GM12892 (cell line): ENCODE measurements around the gene DLG2.

ENCODE experiments used
- POLR2A ChIP-seq: IDR thresholded peaks from 2 replicates; pipeline ENCODE4 v1.6.1; 2011; ENCODE audit warnings: low read depth, low read length, control low read depth
- POLR2AphosphoS5 ChIP-seq: IDR thresholded peaks from 2 replicates; pipeline ENCODE4 v1.6.1; 2011; ENCODE audit warnings: low read depth, low read length, control low read depth

DNA sequence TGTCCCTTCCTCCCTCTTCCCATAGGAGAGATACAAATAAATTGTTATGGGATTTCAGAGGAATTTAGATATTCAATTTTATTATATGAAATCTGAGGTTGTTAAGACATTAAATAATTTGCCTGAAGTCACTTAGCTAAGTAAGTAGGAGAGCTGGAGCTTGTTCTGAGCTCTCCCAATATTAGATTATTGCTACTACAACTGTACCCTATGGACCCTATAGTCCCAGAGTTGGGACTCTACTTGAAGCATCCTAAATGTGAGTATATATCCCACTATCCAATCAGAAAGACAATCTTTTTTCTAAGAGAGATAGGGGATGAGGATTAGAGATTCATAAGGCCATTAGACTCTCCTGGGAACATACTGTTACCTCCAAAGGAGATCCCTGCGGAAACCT, 1130.0 kb downstream of the DLG2 start:
- no peak for TF ChIP-seq POLR2A
- TF ChIP-seq POLR2AphosphoS5, result no peak
